Heart right ventricle (tissue), 16 donors: Measurements from ENCODE around the gene DNAH5. TPM values are rescaled to one million over a fixed set of nuclear protein-coding genes. Genes with fewer than 3 reads are reported as not detected.

ENCODE experiments used
- ATAC-seq, 8 donors: fragments of 200-7000 bp; cut with Tn5 transposase; one replicate each; pipeline ENCODE4 v1.9.1; 2020; ENCODE audit warnings: mild to moderate bottlenecking in 8 of 8, moderate library complexity in 8 of 8, moderate number of reproducible peaks in 1 of 8
- DNase-seq, 2 donors: peaks; one replicate each; pipeline ENCODE4 v3.0.0-alpha.2; 2020
- H3K27ac ChIP-seq, 10 donors: fragments of 200-600 bp; sonication (generic) in 2 of 10; one replicate each; pipeline versions ENCODE4 v1.5.0 to v1.8.0; 2020 to 2022; ENCODE audit warnings: mild to moderate bottlenecking in 3 of 10
- H3K27me3 ChIP-seq, 7 donors: fragments of 200-600 bp; one replicate each; pipeline ENCODE4 v1.8.0; 2021 to 2022; ENCODE audit warnings: mild to moderate bottlenecking in 2 of 7
- H3K36me3 ChIP-seq, 9 donors: fragments of 200-600 bp; sonication (generic) in 1 of 9; one replicate each; pipeline versions ENCODE4 v1.5.0 to v1.8.0; 2020 to 2022; ENCODE audit warnings: mild to moderate bottlenecking in 2 of 9
- H3K4me1 ChIP-seq, 9 donors: fragments of 200-600 bp; sonication (generic) in 1 of 9; one replicate each; pipeline versions ENCODE4 v1.5.0 to v1.8.0; 2020 to 2022; ENCODE audit warnings: mild to moderate bottlenecking in 4 of 9
- H3K4me3 ChIP-seq, 10 donors: fragments of 200-600 bp; sonication (generic) in 2 of 10; one replicate each; pipeline versions ENCODE4 v1.5.0 to v1.8.0; 2020 to 2022; ENCODE audit warnings: mild to moderate bottlenecking in 7 of 10, moderate library complexity in 2 of 10
- H3K9me3 ChIP-seq, 11 donors: fragments of 200-600 bp in 10 of 11; sonication (generic) in 2 of 11; one replicate each; pipeline versions ENCODE4 v1.5.0 to v1.8.0; 2013 to 2022; ENCODE audit warnings: mild to moderate bottlenecking in 2 of 11, control low read depth in 1 of 11, moderate library complexity in 1 of 11
- WGBS, 2 donors: extraction: QIAGEN DNeasy Blood & Tissue Kit; methylation state at CpG; one replicate each; pipeline ENCODE4 v1.1.7; 2013; ENCODE audit warnings: inconsistent platforms in 1 of 2; 5-methylcytosine and 5-hydroxymethylcytosine counted together
- intact Hi-C, 10 donors: fragments of 100-400 bp; cut with DNase I; formaldehyde crosslinking; loops; one replicate each; pipeline versions ENCODE4 v1.11.1 to v1.14.2; 2022
- polyA plus RNA-seq, 2 donors: library from polyadenylated mRNA; stranded (reverse); fragments of 200-250 nt; gene quantifications; one replicate each; pipeline ENCODE4 v1.2.3, GENCODE V29; 2013
- total RNA-seq, 10 donors: library from RNA; stranded (reverse); fragmentation: NEBNext Ultra II Directional in 3 of 10; extraction: Animal tissue kit (Norgen Biotek cat#: 25700) in 3 of 10; gene quantifications; one replicate each; pipeline versions ENCODE4 v1.2.1 to v1.2.4, GENCODE V29; 2021 to 2023
- TF ChIP-seq, protein P1 (sequence below), 9 donors: fragments of 200-600 bp; sonication (generic) in 2 of 9; IDR thresholded peaks; one replicate each; pipeline versions ENCODE4 v1.5.0 to v1.8.0; 2021 to 2022; ENCODE audit warnings: antibody characterized with exemption in 9 of 9, mild to moderate bottlenecking in 5 of 9, moderate library complexity in 1 of 9
- donor health status: Arrhythmogenic right ventricular cardiomyopathy.
- donor health status: ischemic (EF 13 %, LVEDD 7.1; RV severe dilation, severe dysfunction).
- donor health status: healthy with polysubstance abuse.
- donor health status: DM: no; HTN: yes; CAD: no.
- donor health status: DM: no; HTN: no; CAD: no.
- donor health status: ischemic (EF 25% LVEDD 6.9; RV normal size, moderate dysfunction).
- donor health status: ischemic (EF 25% LVEDD 5.7; RV mildly dilated, moderate dysfunction).
- donor health status: healthy.
- donor health status: DM: yes; HTN: yes; CAD: no.
- donor health status: Ischemic cardiomyopathy.
- donor health status: ischemic (EF 35%, LVEDD 5.7; RV mildly dilated, moderate dysfunction).
- donor health status: nonischemic (EF 11% LVEDD 7.7; RV severe dilation, severe dysfunction).
- donor health status: DM: yes; HTN: yes; CAD: no.
- donor health status: PGD.
- donor health status: ischemic (EF 29% LVEDD 5.4; RV normal size, mild dysfunction).
- donor health status: nonischemic (EF 23%, LVEDD 6.1; RV moderate dilation, normal function).

Gene DNAH5
- total and polyA plus RNA-seq, 12 donors = 0.02 to 0.53 (median 0.23) TPM; not detected in 2

DNA sequence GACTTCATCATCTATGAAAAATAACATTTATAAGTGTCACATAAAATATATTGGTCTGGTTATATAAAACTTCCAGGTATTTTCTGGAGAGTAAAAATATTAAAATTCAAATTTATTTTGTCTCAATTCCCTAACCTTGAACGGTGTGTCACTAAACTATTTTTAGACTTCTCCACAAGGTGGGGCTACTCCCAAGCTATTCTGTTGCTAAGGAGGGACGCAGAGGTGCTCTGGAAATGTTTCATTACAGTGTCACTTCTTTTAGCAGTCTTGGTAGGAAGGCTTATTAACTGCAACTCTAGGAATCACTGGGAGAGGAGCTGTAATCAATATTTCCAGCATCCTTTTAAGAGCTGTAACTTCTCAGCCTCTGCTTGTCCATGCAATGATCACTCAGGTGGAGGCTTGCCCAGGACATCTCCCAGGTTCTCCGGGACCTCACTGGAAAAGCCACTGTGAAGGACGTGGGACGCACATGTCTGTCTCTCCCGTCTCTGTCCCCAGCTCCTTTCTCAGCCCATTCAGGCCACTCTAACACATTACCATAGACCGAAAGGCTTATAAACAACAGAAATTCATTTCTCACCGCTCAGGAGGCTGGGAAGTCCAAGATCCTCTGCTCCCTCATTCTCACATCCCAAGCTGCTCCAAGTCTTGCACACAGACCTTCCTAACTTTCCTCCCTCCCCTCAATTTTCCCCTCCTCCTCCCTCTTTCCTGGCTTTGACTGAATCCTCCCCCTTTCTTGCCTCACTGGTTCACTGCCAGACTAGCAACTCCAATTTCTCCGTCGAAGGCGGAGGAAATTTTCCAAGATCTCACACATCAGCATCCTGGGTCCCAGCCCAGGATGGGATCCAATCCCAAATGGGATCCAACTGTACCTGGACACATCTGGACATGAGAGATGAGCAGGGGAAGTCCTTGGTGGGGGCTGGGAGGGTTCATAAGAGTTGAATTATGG, 32.7 kb upstream of the DNAH5 start:
- intact Hi-C loops = no loop called here
- no peaks in the 10 kb centered on the region for H3K36me3 ChIP-seq
- 64 to 66% methylated on average over 11 of the region's 11 CpGs for WGBS, 2 donors
- no peaks in the 10 kb centered on the region for H3K9me3 ChIP-seq
- TF ChIP-seq, protein P1, sequence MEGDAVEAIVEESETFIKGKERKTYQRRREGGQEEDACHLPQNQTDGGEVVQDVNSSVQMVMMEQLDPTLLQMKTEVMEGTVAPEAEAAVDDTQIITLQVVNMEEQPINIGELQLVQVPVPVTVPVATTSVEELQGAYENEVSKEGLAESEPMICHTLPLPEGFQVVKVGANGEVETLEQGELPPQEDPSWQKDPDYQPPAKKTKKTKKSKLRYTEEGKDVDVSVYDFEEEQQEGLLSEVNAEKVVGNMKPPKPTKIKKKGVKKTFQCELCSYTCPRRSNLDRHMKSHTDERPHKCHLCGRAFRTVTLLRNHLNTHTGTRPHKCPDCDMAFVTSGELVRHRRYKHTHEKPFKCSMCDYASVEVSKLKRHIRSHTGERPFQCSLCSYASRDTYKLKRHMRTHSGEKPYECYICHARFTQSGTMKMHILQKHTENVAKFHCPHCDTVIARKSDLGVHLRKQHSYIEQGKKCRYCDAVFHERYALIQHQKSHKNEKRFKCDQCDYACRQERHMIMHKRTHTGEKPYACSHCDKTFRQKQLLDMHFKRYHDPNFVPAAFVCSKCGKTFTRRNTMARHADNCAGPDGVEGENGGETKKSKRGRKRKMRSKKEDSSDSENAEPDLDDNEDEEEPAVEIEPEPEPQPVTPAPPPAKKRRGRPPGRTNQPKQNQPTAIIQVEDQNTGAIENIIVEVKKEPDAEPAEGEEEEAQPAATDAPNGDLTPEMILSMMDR (IDR thresholded peaks at IDR 0.05) = peak in 6 of 9 donors; percentile 31 to 51 (median 38)
- H3K27me3 ChIP-seq = no peaks in the 10 kb centered on the region
- H3K4me3 ChIP-seq = no peak overlapping the region
- ATAC-seq = peak in 6 of 8 donors; percentile 50 to 75 (median 68)
- no peak overlapping the region for H3K27ac ChIP-seq
- no peak for DNase-seq
- peaks cover 0 to 7% (median 0%) of the 10 kb centered on the region in 9 donors for H3K4me1 ChIP-seq

DNA sequence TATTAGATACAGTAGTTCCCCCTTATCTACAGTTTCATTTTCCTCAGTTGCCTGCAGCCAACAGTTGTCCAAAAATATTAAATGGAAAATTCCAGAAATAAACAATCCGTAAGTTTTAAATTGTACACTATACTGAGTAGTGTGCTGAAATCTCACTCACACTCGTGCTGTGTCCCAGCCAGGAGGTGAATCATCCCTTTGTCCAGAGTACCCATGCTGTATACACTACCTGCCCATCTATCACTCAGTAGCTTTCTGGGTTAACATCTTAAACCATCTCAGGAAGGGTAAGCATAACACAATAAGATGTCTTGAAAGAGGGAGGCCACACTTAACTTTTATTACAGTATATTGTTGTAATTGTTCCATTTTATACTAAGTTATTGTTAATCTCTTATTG, 31.7 kb upstream of the DNAH5 start:
- ATAC-seq (no peak), DNase-seq (no peak)
- Histone ChIP-seq H3K9me3 (peaks cover 0 to 3% (median 0%) of the 10 kb centered on the region in 11 donors), H3K4me3 (no peak overlapping the region), H3K4me1 (peaks cover 0 to 7% (median 0%) of the 10 kb centered on the region in 9 donors), H3K27me3 (no peaks in the 10 kb centered on the region), H3K27ac (no peak overlapping the region), H3K36me3 (no peaks in the 10 kb centered on the region)
- TF ChIP-seq, protein P1 (IDR thresholded peaks at IDR 0.05) = no peak
- intact Hi-C loops = no loop called here
- 55 to 64% methylated on average over 2 of the region's 2 CpGs for WGBS, 2 donors

DNA sequence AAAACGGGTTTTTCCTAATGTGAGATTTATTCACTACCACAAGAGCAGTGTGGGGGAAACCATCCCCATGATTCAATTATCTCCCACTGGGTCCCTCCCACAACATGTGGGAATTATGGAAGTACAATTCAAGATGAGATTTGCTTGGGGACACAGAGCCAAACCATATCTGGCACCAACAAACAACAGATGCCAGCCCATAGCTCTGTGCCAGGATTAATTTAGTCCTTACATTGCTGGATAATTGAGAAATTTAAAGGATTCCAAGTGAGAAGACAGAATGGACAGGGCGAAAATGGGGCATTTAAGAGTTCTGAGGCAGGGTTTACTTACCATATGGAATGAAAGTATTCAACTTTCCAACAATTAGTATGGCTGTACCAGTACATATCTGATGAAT, 30.8 kb upstream of the DNAH5 start:
- Histone ChIP-seq H3K9me3 (peaks cover 0 to 12% (median 0%) of the 10 kb centered on the region in 11 donors), H3K27me3 (peaks cover 0 to 5% (median 0%) of the 10 kb centered on the region in 7 donors), H3K4me1 (peaks cover 0 to 7% (median 0%) of the 10 kb centered on the region in 9 donors), H3K27ac (no peak overlapping the region), H3K36me3 (no peaks in the 10 kb centered on the region), H3K4me3 (no peak overlapping the region)
- TF ChIP-seq, protein P1 (IDR thresholded peaks at IDR 0.05) = no peak
- intact Hi-C loops = no loop called here
- DNase-seq (no peak), ATAC-seq (no peak)
- 76 to 90% methylated on average over 2 of the region's 2 CpGs for WGBS, 2 donors

DNA sequence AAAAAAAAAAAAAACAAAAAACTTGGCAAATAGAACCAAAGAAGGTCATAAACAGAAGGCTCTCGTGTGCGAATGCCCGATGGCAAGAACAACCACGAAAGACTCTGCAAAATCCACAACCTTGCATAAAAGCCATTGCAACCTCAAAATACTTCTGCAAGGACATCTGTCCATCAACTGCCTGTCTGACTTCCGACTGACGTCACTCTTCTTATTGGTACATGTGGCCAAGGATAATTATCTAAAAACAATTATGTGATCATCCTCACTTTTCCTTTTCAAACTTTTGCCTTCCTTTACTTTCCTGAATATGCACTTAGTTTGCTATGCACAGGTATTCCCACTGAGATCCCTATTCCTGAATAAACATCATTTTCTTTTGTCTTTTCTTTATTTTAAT, 29.2 kb upstream of the DNAH5 start:
- Histone ChIP-seq H3K36me3 (no peaks in the 10 kb centered on the region), H3K4me1 (peaks cover 0 to 7% (median 0%) of the 10 kb centered on the region in 9 donors), H3K9me3 (peaks cover 0 to 15% (median 0%) of the 10 kb centered on the region in 11 donors), H3K27me3 (peaks cover 0 to 5% (median 0%) of the 10 kb centered on the region in 7 donors), H3K27ac (no peak overlapping the region), H3K4me3 (no peak overlapping the region)
- WGBS, 2 donors = 85 to 92% methylated on average over 6 of the region's 6 CpGs
- intact Hi-C loops = no loop called here
- DNase-seq (no peak), ATAC-seq (no peak)
- TF ChIP-seq, protein P1 (IDR thresholded peaks at IDR 0.05) = no peak
